Duodenal mucosa (tissue), 2 donors: ENCODE measurements around the gene CELF5.
"Not testable (repeated sequence)": the region's sequence is repeated elsewhere in the genome, so short reads cannot be mapped to it uniquely, and the experiment has no call there.

Experiments used
- H3K27ac ChIP-seq: one replicate; pipeline ENCODE4 v1.7.0; 2013; ENCODE audit warnings: low read depth, low read length
- H3K27me3 ChIP-seq, 2 donors: one replicate each; pipeline ENCODE4 v1.7.0; 2013; ENCODE audit warnings: low read length in 2 of 2, control low read depth in 1 of 2; ENCODE audit not compliant: insufficient read depth in 2 of 2, control insufficient read depth in 1 of 2
- H3K36me3 ChIP-seq, 2 donors: one replicate each; pipeline ENCODE4 v1.7.0; 2013; ENCODE audit warnings: low read length in 2 of 2, control low read depth in 1 of 2; ENCODE audit not compliant: insufficient read depth in 2 of 2, control insufficient read depth in 1 of 2
- H3K4me1 ChIP-seq, 2 donors: one replicate each; pipeline ENCODE4 v1.7.0; 2013; ENCODE audit warnings: low read length in 2 of 2, control low read depth in 1 of 2; ENCODE audit not compliant: insufficient read depth in 2 of 2, control insufficient read depth in 1 of 2
- H3K4me3 ChIP-seq, 2 donors: one replicate each; pipeline ENCODE4 v1.7.0; 2013; ENCODE audit warnings: low read length in 2 of 2, low read depth in 1 of 2
- H3K9ac ChIP-seq, 2 donors: one replicate each; pipeline ENCODE4 v1.7.0; 2013; ENCODE audit warnings: low read length in 2 of 2, low read depth in 1 of 2
- H3K9me3 ChIP-seq, 2 donors: one replicate each; pipeline ENCODE4 v1.7.0; 2013; ENCODE audit warnings: low read length in 2 of 2, control low read depth in 1 of 2; ENCODE audit not compliant: control insufficient read depth in 1 of 2

The CELF5 gene

GRCh38 chr19:3191806-3192104 is 32.7 kb upstream of the CELF5 start:
- not testable (repeated sequence) for H3K27ac ChIP-seq, H3K9me3 ChIP-seq, H3K9ac ChIP-seq, H3K4me3 ChIP-seq, H3K27me3 ChIP-seq
- H3K36me3 ChIP-seq = peaks cover 11 to 32% of the 10 kb centered on the region in 2 donors
- H3K4me1 ChIP-seq = peaks cover 33 to 36% of the 10 kb centered on the region in 2 donors

GRCh38 chr19:3192228-3192635 is 32.2 kb upstream of the CELF5 start:
- Histone ChIP-seq H3K36me3 (peaks cover 11 to 36% of the 10 kb centered on the region in 2 donors), H3K9ac (no peak overlapping the region), H3K27ac (no peak overlapping the region), H3K27me3 (no peaks in the 10 kb centered on the region), H3K4me1 (peaks cover 28 to 31% of the 10 kb centered on the region in 2 donors), H3K4me3 (no peak overlapping the region), H3K9me3 (no peaks in the 10 kb centered on the region)

GRCh38 chr19:3192684-3193083 is 31.8 kb upstream of the CELF5 start:
- no peak overlapping the region for H3K4me3 ChIP-seq
- peaks cover 11 to 37% of the 10 kb centered on the region in 2 donors for H3K36me3 ChIP-seq
- peaks cover 24 to 27% of the 10 kb centered on the region in 2 donors for H3K4me1 ChIP-seq
- no peaks in the 10 kb centered on the region for H3K9me3 ChIP-seq
- no peak overlapping the region for H3K27ac ChIP-seq
- no peaks in the 10 kb centered on the region for H3K27me3 ChIP-seq
- H3K9ac ChIP-seq = no peak overlapping the region

GRCh38 chr19:3193256-3194105 is 31.0 kb upstream of the CELF5 start:
- Histone ChIP-seq H3K36me3 (peaks cover 11 to 37% of the 10 kb centered on the region in 2 donors), H3K27me3 (no peaks in the 10 kb centered on the region), H3K4me3 (no peak overlapping the region), H3K9me3 (no peaks in the 10 kb centered on the region), H3K9ac (no peak overlapping the region), H3K4me1 (peaks cover 16 to 19% of the 10 kb centered on the region in 2 donors), H3K27ac (no peak overlapping the region)

GRCh38 chr19:3194106-3195087 is 30.1 kb upstream of the CELF5 start:
- no peak overlapping the region for H3K4me3 ChIP-seq
- no peaks in the 10 kb centered on the region for H3K27me3 ChIP-seq
- H3K4me1 ChIP-seq = peaks cover 9 to 10% of the 10 kb centered on the region in 2 donors
- no peak overlapping the region for H3K9ac ChIP-seq
- no peak overlapping the region for H3K27ac ChIP-seq
- no peaks in the 10 kb centered on the region for H3K9me3 ChIP-seq
- H3K36me3 ChIP-seq = peaks cover 8 to 47% of the 10 kb centered on the region in 2 donors

GRCh38 chr19:3196064-3196932 is 28.2 kb upstream of the CELF5 start:
- peaks cover 8 to 53% of the 10 kb centered on the region in 2 donors for H3K36me3 ChIP-seq
- no peak overlapping the region for H3K4me3 ChIP-seq
- H3K27me3 ChIP-seq = no peaks in the 10 kb centered on the region
- H3K9ac ChIP-seq = no peak overlapping the region
- no peaks in the 10 kb centered on the region for H3K9me3 ChIP-seq
- H3K27ac ChIP-seq = no peak overlapping the region
- no peaks in the 10 kb centered on the region for H3K4me1 ChIP-seq

- H3K36me3 ChIP-seq = peaks cover 8 to 53% of the 10 kb centered on the region in 2 donors
- no peak overlapping the region for H3K27ac ChIP-seq
- no peak overlapping the region for H3K9ac ChIP-seq
- H3K9me3 ChIP-seq = no peaks in the 10 kb centered on the region
- no peaks in the 10 kb centered on the region for H3K4me1 ChIP-seq
- no peaks in the 10 kb centered on the region for H3K27me3 ChIP-seq
- no peak overlapping the region for H3K4me3 ChIP-seq
Observed at GRCh38 chr19:3196933-3197205, 27.6 kb upstream of the CELF5 start.

GRCh38 chr19:3198901-3199700 is 25.4 kb upstream of the CELF5 start:
- no peaks in the 10 kb centered on the region for H3K27me3 ChIP-seq
- H3K9me3 ChIP-seq = no peaks in the 10 kb centered on the region
- H3K4me1 ChIP-seq = no peaks in the 10 kb centered on the region
- no peak overlapping the region for H3K4me3 ChIP-seq
- peaks cover 6 to 50% of the 10 kb centered on the region in 2 donors for H3K36me3 ChIP-seq
- H3K9ac ChIP-seq = no peak overlapping the region
- H3K27ac ChIP-seq = no peak overlapping the region

GRCh38 chr19:3201072-3201700 is 23.3 kb upstream of the CELF5 start:
- Histone ChIP-seq H3K9ac (no peak overlapping the region), H3K9me3 (no peaks in the 10 kb centered on the region), H3K4me3 (no peak overlapping the region), H3K4me1 (no peaks in the 10 kb centered on the region), H3K36me3 (peaks cover 15 to 57% of the 10 kb centered on the region in 2 donors), H3K27ac (no peak overlapping the region), H3K27me3 (no peaks in the 10 kb centered on the region)
